ENCODE results near the gene AFAP1.

GRCh38 chr4:7772711-7773385 lies 166.8 kb downstream of the AFAP1 start:
- TF ChIP-seq CTCF (optimal IDR thresholded peaks at IDR 0.05 in 1 of 3, IDR thresholded peaks at IDR 0.05 in 1 of 3, conservative IDR thresholded peaks at IDR 0.05 in 1 of 3; ENCODE audit: extremely low read depth in 1 of 3, insufficient read depth in 2 of 3, low read length in 3 of 3) (no peak), EZH2 (IDR thresholded peaks at IDR 0.05; ENCODE audit: low read length) (no peak)
